Fibroblast of villous mesenchyme (primary cell): Measurements from ENCODE around the gene ADAMTS2. TPM values are rescaled to one million over a fixed set of nuclear protein-coding genes. Genes with fewer than 3 reads are reported as not detected.
A peak's percentile ranks its signal among the peaks of the same experiment; 100 is the strongest.

Experiments
- DNase-seq: peaks from one replicate; pipeline ENCODE4 v3.0.0-alpha.2; 2010; ENCODE audit warnings: low read depth
- H3K4me3 ChIP-seq: 2 replicates; pipeline ENCODE4 v1.5.1; 2011; ENCODE audit warnings: low read depth, mild to moderate bottlenecking, low read length
- total RNA-seq: library from RNA; depleted of rRNA; stranded (reverse); fragments of >200 nt; gene quantifications from 2 replicates; pipeline ENCODE4 v1.2.3, GENCODE V29; 2012
- TF ChIP-seq, protein P1 (sequence below): IDR thresholded peaks from 2 replicates; pipeline ENCODE4 v1.5.1; 2012; ENCODE audit warnings: low read depth, mild to moderate bottlenecking, low read length; ENCODE audit not compliant: insufficient read depth

Gene ADAMTS2
- total RNA-seq, 1 donor: 30.2 TPM

DNA sequence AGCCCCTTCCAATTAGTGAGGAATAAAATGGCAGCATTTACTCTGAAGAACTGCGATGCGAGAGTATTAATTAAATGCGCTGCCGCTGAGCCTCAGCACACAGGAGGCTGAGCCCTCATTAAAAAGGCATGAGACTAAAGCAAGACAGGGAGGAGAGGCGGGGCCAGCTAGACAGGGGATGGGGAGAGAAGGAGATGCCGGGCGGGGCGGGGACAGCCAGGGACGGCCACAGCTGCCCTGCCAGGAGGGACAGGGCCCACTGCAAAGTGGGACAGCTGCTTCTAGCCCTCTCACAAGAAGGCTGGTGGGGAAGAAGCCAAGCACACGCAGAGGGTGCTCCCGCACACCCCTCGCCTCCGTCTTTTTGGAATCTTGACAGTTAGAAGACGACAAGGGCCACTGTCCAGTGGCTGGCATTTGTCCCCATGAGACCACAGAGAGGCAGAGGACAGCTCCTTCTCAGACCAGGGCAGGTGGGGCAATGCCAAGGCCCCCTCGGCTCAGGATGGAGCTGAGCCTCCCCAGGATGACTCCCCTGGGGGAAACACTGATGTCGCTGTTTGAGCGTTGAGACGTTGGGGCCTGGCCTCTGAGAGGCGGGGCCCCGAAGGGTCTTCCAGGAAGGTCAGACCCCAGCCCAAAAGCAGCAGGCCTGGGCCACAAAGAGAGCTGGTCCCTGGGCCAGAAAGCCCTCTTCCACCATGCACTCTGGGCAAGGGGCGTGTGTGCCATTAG, 26.9 kb downstream of the ADAMTS2 start:
- H3K4me3 ChIP-seq: no peak overlapping the region
- DNase-seq: peak; percentile 45
- TF ChIP-seq, protein P1, sequence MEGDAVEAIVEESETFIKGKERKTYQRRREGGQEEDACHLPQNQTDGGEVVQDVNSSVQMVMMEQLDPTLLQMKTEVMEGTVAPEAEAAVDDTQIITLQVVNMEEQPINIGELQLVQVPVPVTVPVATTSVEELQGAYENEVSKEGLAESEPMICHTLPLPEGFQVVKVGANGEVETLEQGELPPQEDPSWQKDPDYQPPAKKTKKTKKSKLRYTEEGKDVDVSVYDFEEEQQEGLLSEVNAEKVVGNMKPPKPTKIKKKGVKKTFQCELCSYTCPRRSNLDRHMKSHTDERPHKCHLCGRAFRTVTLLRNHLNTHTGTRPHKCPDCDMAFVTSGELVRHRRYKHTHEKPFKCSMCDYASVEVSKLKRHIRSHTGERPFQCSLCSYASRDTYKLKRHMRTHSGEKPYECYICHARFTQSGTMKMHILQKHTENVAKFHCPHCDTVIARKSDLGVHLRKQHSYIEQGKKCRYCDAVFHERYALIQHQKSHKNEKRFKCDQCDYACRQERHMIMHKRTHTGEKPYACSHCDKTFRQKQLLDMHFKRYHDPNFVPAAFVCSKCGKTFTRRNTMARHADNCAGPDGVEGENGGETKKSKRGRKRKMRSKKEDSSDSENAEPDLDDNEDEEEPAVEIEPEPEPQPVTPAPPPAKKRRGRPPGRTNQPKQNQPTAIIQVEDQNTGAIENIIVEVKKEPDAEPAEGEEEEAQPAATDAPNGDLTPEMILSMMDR: no peak

DNA sequence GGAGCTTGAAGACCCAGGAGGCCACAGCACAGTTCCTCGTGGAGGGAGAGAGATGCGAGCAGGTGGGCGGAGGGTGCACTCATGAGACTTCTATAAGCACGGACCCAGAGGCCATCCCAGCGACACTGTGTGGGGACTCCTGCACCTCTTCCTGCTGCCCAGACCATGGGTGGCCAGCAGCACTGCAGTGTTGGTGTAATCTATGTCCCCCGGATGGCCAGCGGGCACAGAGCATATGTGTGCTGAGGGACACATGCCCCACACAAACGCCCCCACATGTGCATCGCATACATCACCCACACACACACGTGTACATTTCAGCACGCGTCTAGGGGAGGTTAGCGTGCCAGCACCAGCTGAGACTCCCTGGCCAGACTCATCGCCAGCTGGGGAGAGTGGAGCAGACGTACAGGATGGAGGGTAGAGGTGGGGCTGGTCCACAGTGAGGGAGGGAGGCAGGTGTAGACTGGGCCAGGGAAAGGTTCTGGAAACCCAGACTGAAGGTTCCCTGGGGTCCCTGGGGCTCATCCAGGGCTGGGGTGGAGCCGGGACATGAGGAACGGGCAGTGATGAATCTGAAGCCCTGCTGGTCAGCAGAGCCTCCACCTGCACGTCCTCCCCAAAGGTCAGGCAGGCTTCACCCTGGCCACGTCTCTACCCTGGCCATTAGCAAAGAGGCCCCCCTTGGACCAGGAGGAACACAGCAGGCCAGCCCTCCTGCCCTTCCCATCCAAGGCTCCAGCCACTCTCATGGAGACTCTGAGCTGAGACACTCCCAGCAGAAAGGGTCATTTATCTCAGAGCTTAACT, 27.6 kb downstream of the ADAMTS2 start:
- no peak overlapping the region for H3K4me3 ChIP-seq
- DNase-seq: no peak
- TF ChIP-seq, protein P1: no peak

- TF ChIP-seq, protein P1: no peak
- H3K4me3 ChIP-seq: no peak overlapping the region
- DNase-seq: no peak
Observed at GRCh38 chr5:179316982-179317381, 28.3 kb downstream of the ADAMTS2 start.

- TF ChIP-seq, protein P1: no peak
- DNase-seq: no peak
- H3K4me3 ChIP-seq: no peak overlapping the region
Observed at GRCh38 chr5:179316111-179316551, 29.1 kb downstream of the ADAMTS2 start.

- DNase-seq: no peak
- no peak overlapping the region for H3K4me3 ChIP-seq
- TF ChIP-seq, protein P1: no peak
Observed at GRCh38 chr5:179315356-179315890, 29.8 kb downstream of the ADAMTS2 start.

DNA sequence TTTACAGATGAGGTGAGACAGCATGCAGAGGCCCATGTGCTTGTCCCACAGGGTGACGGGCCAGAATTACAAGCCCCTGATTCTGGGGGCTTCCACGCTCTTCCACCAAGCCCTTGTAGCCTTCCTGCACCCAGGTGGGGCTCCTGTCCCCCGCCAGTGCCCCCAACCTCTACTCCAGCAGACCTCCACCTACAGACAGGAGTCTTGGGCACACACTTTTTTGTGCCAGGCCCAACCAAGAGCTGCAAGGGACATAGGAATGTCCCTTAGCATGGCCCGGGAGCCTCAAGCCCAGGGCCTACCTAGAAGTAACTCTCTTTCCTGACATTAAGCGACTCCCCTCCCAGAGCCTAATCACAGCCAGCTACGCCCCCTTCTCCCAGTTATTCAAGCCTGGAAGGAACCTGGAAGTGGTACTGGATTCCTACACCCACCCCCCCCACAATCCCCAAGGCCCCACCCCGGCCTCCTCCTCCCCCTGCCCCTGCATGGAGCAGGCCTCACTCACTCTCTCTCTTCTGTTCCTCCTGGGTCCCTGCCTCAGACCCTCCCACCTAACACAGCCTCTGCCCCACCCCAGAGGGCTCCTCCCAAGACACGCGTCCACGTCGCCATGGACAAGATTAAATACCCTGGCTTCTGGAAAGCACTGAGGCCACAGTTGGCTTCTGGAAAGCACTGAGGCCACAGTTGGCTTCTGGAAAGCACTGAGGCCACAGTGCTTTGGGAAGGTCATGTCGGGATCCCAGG, 30.5 kb downstream of the ADAMTS2 start:
- no peak overlapping the region for H3K4me3 ChIP-seq
- peak; percentile 32 for DNase-seq
- TF ChIP-seq, protein P1: no peak
